Keratinocyte (primary cell): Measurements from ENCODE around the gene RBM17. TPM values are rescaled to one million over a fixed set of nuclear protein-coding genes. Genes with fewer than 3 reads are reported as not detected.

Experiments used
- DNase-seq: peaks from one replicate; pipeline ENCODE4 v3.0.0-alpha.2; 2011; ENCODE audit warnings: low read depth, missing footprints, low spot score
- FAIRE-seq: peaks from 2 replicates; lab custom pipeline; 2011; peaks lifted over from hg19 to GRCh38; lab: Jason Lieb, UNC
- H2AFZ ChIP-seq: 2 replicates; pipeline ENCODE4 v1.6.0; 2012; ENCODE audit warnings: low read length, control low read depth, inconsistent platforms; ENCODE audit not compliant: control insufficient read depth
- H3K27ac ChIP-seq: 2 replicates; pipeline ENCODE4 v1.5.1; 2011; ENCODE audit warnings: low read length; ENCODE audit not compliant: control insufficient read depth, insufficient read depth
- H3K27me3 ChIP-seq: 3 replicates; pipeline ENCODE4 v1.6.0; 2011; ENCODE audit warnings: low read length; ENCODE audit not compliant: control insufficient read depth, insufficient read depth; ENCODE audit errors: extremely low read depth
- H3K36me3 ChIP-seq, 2 experiments: 2 replicates in 1 of 2; 3 replicates in 1 of 2; pipeline ENCODE4 v1.5.1; 2011; ENCODE audit warnings: low read length in 2 of 2, mild to moderate bottlenecking in 1 of 2; ENCODE audit not compliant: control insufficient read depth in 2 of 2, insufficient read depth in 2 of 2; ENCODE audit errors: extremely low read depth in 1 of 2
- H3K4me1 ChIP-seq: 3 replicates; pipeline ENCODE4 v1.5.1; 2011; ENCODE audit warnings: low read length; ENCODE audit not compliant: control insufficient read depth, insufficient read depth; ENCODE audit errors: extremely low read depth
- H3K4me2 ChIP-seq: 3 replicates; pipeline ENCODE4 v1.6.0; 2011; ENCODE audit warnings: low read depth, low read length; ENCODE audit not compliant: control insufficient read depth, insufficient read depth; ENCODE audit errors: extremely low read depth
- H3K4me3 ChIP-seq, 3 experiments: fragments of 200-600 bp in 1 of 3; sonication (generic) in 1 of 3; 2 replicates in 2 of 3; 3 replicates in 1 of 3; pipeline ENCODE4 v1.5.1; 2011 to 2016; ENCODE audit warnings: low read length in 3 of 3, mild to moderate bottlenecking in 3 of 3, control low read depth in 2 of 3, inconsistent platforms in 1 of 3, low read depth in 1 of 3, mixed read lengths in 1 of 3, mixed run types in 1 of 3, moderate library complexity in 1 of 3; ENCODE audit not compliant: control insufficient read depth in 2 of 3, insufficient read depth in 2 of 3; ENCODE audit errors: extremely low read depth in 1 of 3
- H3K79me2 ChIP-seq: 2 replicates; pipeline ENCODE4 v1.6.0; 2012; ENCODE audit warnings: low read length; ENCODE audit not compliant: control insufficient read depth, insufficient read depth
- H3K9ac ChIP-seq: 3 replicates; pipeline ENCODE4 v1.6.0; 2011; ENCODE audit warnings: low read length; ENCODE audit not compliant: control insufficient read depth, insufficient read depth; ENCODE audit errors: extremely low read depth
- H3K9me1 ChIP-seq: 3 replicates; pipeline ENCODE4 v1.6.0; 2011; ENCODE audit warnings: low read length; ENCODE audit not compliant: control insufficient read depth, insufficient read depth; ENCODE audit errors: extremely low read depth
- H3K9me3 ChIP-seq: 2 replicates; pipeline ENCODE4 v1.5.1; 2012; ENCODE audit warnings: low read depth, low read length; ENCODE audit not compliant: control insufficient read depth
- H4K20me1 ChIP-seq: 3 replicates; pipeline ENCODE4 v1.6.0; 2011; ENCODE audit warnings: low read length; ENCODE audit not compliant: control insufficient read depth, insufficient read depth; ENCODE audit errors: extremely low read depth
- EZH2 ChIP-seq: IDR thresholded peaks from one replicate; pipeline ENCODE4 v1.6.1; 2012; ENCODE audit warnings: inconsistent platforms, mild to moderate bottlenecking, low read length, moderate library complexity
- dilution Hi-C: fragments of 300-500 bp; cut with MboI; formaldehyde crosslinking; loops from one replicate; pipeline ENCODE4 v1.7.0; 2020; ENCODE audit warnings: low sequenced_read_pairs; ENCODE audit not compliant: extremely low pct_ligation_motif_present
- polyA plus RNA-seq, 5 experiments: library from polyadenylated mRNA; depleted of rRNA in 3 of 5; stranded (reverse) in 3 of 5; stranded (forward) in 1 of 5; unstranded in 1 of 5; fragments of >200 nt; gene quantifications; 1 replicate in 1 of 5; 2 replicates in 3 of 5; 3 replicates in 1 of 5; pipeline versions ENCODE4 v1.2.1 to v1.2.3, GENCODE V29; 2011 to 2012; ENCODE audit warnings: missing spikeins in 2 of 5, low read depth in 1 of 5, low replicate concordance in 1 of 5
- TF ChIP-seq, protein P1 (sequence below), 3 experiments: IDR thresholded peaks in 1 of 3; conservative IDR thresholded peaks in 1 of 3; optimal IDR thresholded peaks in 1 of 3; 2 replicates in 2 of 3; 3 replicates in 1 of 3; pipeline versions ENCODE3 to v1.5.1; 2011; ENCODE audit warnings: low read length in 3 of 3, mild to moderate bottlenecking in 3 of 3, moderate library complexity in 2 of 3, control low read depth in 1 of 3, inconsistent platforms in 1 of 3; ENCODE audit not compliant: insufficient read depth in 2 of 3; ENCODE audit errors: extremely low read depth in 1 of 3

The RBM17 gene
- polyA plus RNA-seq, 1 donor (not counting 4 experiments of a cell fraction or from before 2014, with no cell fraction given) = 54.8 TPM

DNA sequence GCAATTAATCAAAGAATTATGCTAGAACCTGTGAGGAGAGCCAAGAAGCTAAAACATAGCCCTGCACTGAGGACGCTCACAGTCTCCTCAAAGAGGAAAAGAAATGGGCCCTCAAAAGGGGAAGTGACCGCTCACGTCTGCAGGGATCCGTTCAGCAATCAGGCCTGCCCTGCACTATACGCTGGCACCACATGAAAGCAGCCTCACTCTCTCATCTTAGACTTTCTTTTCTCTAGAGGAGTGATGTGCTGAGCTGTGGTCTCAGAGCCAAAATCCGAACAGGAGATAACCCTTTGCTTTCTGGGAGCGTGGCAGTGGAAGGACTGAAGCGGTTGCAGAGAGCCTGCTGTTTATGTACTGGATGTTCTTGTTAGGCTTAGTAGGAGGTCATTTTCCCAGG lies 20.4 kb upstream of the RBM17 start:
- Histone ChIP-seq H3K9me3 (no peaks in the 10 kb centered on the region), H3K4me3 (no peak overlapping the region), H3K9me1 (no peaks in the 10 kb centered on the region), H3K4me2 (no peak overlapping the region), H3K79me2 (no peaks in the 10 kb centered on the region), H3K4me1 (no peaks in the 10 kb centered on the region), H3K9ac (no peak overlapping the region), H3K27me3 (peaks cover 3% of the 10 kb centered on the region), H2AFZ (no peak overlapping the region), H3K27ac (no peak overlapping the region), H3K36me3 (no peaks in the 10 kb centered on the region), H4K20me1 (no peaks in the 10 kb centered on the region)
- TF ChIP-seq, protein P1, sequence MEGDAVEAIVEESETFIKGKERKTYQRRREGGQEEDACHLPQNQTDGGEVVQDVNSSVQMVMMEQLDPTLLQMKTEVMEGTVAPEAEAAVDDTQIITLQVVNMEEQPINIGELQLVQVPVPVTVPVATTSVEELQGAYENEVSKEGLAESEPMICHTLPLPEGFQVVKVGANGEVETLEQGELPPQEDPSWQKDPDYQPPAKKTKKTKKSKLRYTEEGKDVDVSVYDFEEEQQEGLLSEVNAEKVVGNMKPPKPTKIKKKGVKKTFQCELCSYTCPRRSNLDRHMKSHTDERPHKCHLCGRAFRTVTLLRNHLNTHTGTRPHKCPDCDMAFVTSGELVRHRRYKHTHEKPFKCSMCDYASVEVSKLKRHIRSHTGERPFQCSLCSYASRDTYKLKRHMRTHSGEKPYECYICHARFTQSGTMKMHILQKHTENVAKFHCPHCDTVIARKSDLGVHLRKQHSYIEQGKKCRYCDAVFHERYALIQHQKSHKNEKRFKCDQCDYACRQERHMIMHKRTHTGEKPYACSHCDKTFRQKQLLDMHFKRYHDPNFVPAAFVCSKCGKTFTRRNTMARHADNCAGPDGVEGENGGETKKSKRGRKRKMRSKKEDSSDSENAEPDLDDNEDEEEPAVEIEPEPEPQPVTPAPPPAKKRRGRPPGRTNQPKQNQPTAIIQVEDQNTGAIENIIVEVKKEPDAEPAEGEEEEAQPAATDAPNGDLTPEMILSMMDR (optimal IDR thresholded peaks at IDR 0.05 in 1 of 3, IDR thresholded peaks at IDR 0.05 in 1 of 3, conservative IDR thresholded peaks at IDR 0.05 in 1 of 3; ENCODE audit: extremely low read depth in 1 of 3, insufficient read depth in 2 of 3, low read length in 3 of 3) = no peak
- no peak for TF ChIP-seq EZH2
- dilution Hi-C loops = no loop called here
- no peak for FAIRE-seq
- no peak for DNase-seq

DNA sequence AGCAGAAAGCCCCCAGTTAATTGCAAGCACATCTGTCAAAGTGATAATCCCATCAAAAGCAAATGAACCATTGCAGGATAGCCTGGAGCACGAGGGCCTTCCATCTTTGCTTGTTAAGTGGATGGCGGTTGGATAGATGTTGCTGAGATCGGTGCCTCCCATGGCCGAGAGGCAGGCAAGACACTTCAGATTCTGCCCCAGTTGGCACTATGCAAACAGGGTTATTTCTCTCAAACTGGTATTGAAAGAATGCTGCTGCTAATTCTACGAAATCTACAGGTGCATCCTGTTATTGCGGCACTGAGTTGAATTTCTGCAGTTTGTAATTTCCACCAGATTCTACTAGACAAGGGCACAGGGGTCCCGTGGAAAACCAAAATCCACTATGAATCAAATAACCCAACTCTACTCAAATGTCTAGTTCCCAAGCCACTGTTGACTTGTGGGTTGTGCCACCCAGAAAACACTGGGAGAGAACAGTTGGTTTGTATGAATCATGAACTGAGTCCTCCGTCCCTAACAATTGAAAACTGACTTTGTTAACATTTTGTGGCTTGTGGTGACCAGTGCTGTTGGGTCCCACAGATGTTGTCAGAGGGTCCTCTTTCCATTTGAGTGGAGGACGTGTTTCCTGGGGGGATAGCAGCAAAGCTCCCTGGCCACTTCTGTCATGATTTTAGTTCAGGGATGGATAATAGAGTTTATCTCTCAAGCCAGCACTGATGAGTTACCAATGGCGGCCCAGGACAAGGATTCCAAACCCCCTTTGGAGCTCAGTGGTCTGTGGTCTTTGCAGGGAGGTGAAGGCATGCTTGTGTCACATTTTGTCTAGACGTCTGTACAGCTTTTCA lies 19.5 kb upstream of the RBM17 start:
- H2AFZ ChIP-seq = no peak overlapping the region
- no peaks in the 10 kb centered on the region for H3K79me2 ChIP-seq
- H3K9me1 ChIP-seq = no peaks in the 10 kb centered on the region
- DNase-seq = no peak
- no peaks in the 10 kb centered on the region for H3K9me3 ChIP-seq
- peaks cover 9% of the 10 kb centered on the region for H3K27me3 ChIP-seq
- no peaks in the 10 kb centered on the region for H4K20me1 ChIP-seq
- no peaks in the 10 kb centered on the region for H3K36me3 ChIP-seq
- dilution Hi-C loops = no loop called here
- FAIRE-seq = no peak
- H3K4me3 ChIP-seq = no peak overlapping the region
- no peaks in the 10 kb centered on the region for H3K4me1 ChIP-seq
- no peak overlapping the region for H3K27ac ChIP-seq
- TF ChIP-seq, protein P1 (optimal IDR thresholded peaks at IDR 0.05 in 1 of 3, IDR thresholded peaks at IDR 0.05 in 1 of 3, conservative IDR thresholded peaks at IDR 0.05 in 1 of 3; ENCODE audit: extremely low read depth in 1 of 3, insufficient read depth in 2 of 3, low read length in 3 of 3) = no peak
- no peak for TF ChIP-seq EZH2
- no peak overlapping the region for H3K9ac ChIP-seq
- H3K4me2 ChIP-seq = no peak overlapping the region
